Natural killer cell (primary cell): ENCODE data around the gene GZMB. TPM values are rescaled to one million over a fixed set of nuclear protein-coding genes. Genes with fewer than 3 reads are reported as not detected.

Experiments used
- ATAC-seq, 3 donors: fragments of 150-1000 bp in 2 of 3; fragments of 200-7000 bp in 1 of 3; cut with Tn5 transposase; 1 replicate in 1 of 3; 2 replicates in 2 of 3; pipeline ENCODE4 v1.10.0; 2021; ENCODE audit warnings: mild to moderate bottlenecking in 2 of 3, moderate library complexity in 2 of 3
- DNase-seq, 2 donors: peaks; one replicate each; pipeline versions ENCODE4 v3.0.0 to v3.0.0-alpha.2; 2013 to 2021; ENCODE audit warnings: mixed read lengths in 1 of 2
- H3K27ac ChIP-seq: one replicate; pipeline ENCODE4 v1.5.1; 2013; ENCODE audit warnings: mild to moderate bottlenecking, low read length
- H3K27me3 ChIP-seq: one replicate; pipeline ENCODE4 v1.6.1; 2013; ENCODE audit warnings: low read length; ENCODE audit not compliant: control insufficient read depth, insufficient read depth
- H3K36me3 ChIP-seq: one replicate; pipeline ENCODE4 v1.6.1; 2013; ENCODE audit warnings: low read length; ENCODE audit not compliant: control insufficient read depth, insufficient read depth
- H3K4me1 ChIP-seq: one replicate; pipeline ENCODE4 v1.6.1; 2013; ENCODE audit warnings: low read length; ENCODE audit not compliant: control insufficient read depth, insufficient read depth
- H3K4me3 ChIP-seq: one replicate; pipeline ENCODE4 v1.5.1; 2013; ENCODE audit warnings: low read length
- H3K9me3 ChIP-seq: one replicate; pipeline ENCODE4 v1.6.1; 2013; ENCODE audit warnings: low read length; ENCODE audit not compliant: control insufficient read depth, insufficient read depth
- H3K27ac Mint-ChIP-seq, 2 donors: one replicate each; pipeline ENCODE4 v1.8.0; 2022; ENCODE audit warnings: mild to moderate bottlenecking in 2 of 2, mixed read lengths in 2 of 2, moderate library complexity in 1 of 2
- H3K27me3 Mint-ChIP-seq, 2 donors: one replicate each; pipeline ENCODE4 v1.8.0; 2022; ENCODE audit warnings: low read depth in 2 of 2, mixed read lengths in 2 of 2
- H3K36me3 Mint-ChIP-seq: one replicate; pipeline ENCODE4 v1.8.0; 2022; ENCODE audit warnings: mixed read lengths
- H3K4me1 Mint-ChIP-seq, 2 donors: one replicate each; pipeline ENCODE4 v1.8.0; 2022; ENCODE audit warnings: mixed read lengths in 2 of 2
- H3K4me3 Mint-ChIP-seq: one replicate; pipeline ENCODE4 v1.8.0; 2022; ENCODE audit warnings: mild to moderate bottlenecking, moderate library complexity, mixed read lengths
- H3K9me3 Mint-ChIP-seq, 2 donors: one replicate each; pipeline ENCODE4 v1.8.0; 2022; ENCODE audit warnings: mixed read lengths in 2 of 2
- CTCF ChIP-seq: fragments of 200-600 bp; IDR thresholded peaks from one replicate; pipeline ENCODE4 v1.8.0; 2022; ENCODE audit warnings: antibody characterized with exemption
- WGBS: methylation state at CpG from one replicate; pipeline ENCODE4 v1.1.7; 2013; ENCODE audit warnings: missing lambda C conversion rate; ENCODE audit not compliant: insufficient coverage; 5-methylcytosine and 5-hydroxymethylcytosine counted together
- intact Hi-C: fragments of 100-400 bp; cut with micrococcal nuclease; formaldehyde crosslinking; loops from one replicate; pipeline ENCODE4 v1.14.2; 2022
- total RNA-seq, 4 donors: library from RNA; stranded (reverse); fragments of 120-200 nt in 1 of 4; gene quantifications; one replicate each; pipeline versions ENCODE4 v1.2.3 to v1.2.4, GENCODE V29; 2013 to 2022

Gene GZMB
- total RNA-seq, 3 donors from 2014 or later (not counting 1 experiment from before 2014, with no cell fraction given), result 1,176 to 1,565 (median 1,384) TPM

- H3K9me3 ChIP-seq, result no peaks in the 10 kb centered on the region
- H3K4me1 ChIP-seq, result peaks cover 79% of the 10 kb centered on the region
- no peaks in the 10 kb centered on the region for H3K27me3 ChIP-seq
- Mint-ChIP-seq H3K27me3 (no peaks in the 10 kb centered on the region), H3K4me1 (peaks cover 93 to 94% of the 10 kb centered on the region in 2 donors), H3K36me3 (peaks cover 25% of the 10 kb centered on the region), H3K27ac (peak overlapping the region; percentile 99), H3K4me3 (peak overlapping the region; percentile 94), H3K9me3 (no peaks in the 10 kb centered on the region)
- DNase-seq (no peak), ATAC-seq (no peak)
- intact Hi-C loops, result loop anchor here (5.0 kb wide), 1 partner anchor 188 kb away; the partner anchor contains the start of gene SDR39U1
- no peak for TF ChIP-seq CTCF
- peak overlapping the region; percentile 99 for H3K27ac ChIP-seq
- 84% methylated on average over 3 of the region's 3 CpGs for WGBS
- H3K36me3 ChIP-seq, result peaks cover 33% of the 10 kb centered on the region
- no peak overlapping the region for H3K4me3 ChIP-seq
Observed at GRCh38 chr14:24630087-24630871, 3.7 kb downstream of the GZMB start.

DNA sequence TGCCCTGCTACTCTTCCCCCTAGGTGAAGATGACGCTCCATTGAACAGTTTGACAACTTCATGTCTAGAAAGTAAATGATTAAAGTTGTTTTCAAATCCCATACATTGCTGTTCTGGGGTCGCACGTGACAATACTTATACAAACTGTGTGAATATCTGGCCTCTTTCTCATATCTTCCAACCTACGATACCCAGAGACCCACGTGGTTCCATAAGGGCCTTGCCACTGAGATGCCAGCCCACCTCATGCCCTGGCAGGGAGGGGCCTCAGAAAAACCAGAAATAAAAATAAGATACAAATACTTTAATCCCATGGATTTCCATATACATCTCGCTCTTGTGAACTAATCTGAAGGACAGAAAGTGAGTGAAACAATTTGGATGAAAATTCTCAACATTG lies 4.5 kb downstream of the GZMB start:
- DNase-seq (no peak), ATAC-seq (no peak)
- peak overlapping the region; percentile 94 for H3K4me3 Mint-ChIP-seq
- H3K4me3 ChIP-seq, result no peak overlapping the region
- intact Hi-C loops, result no loop called here
- H3K27ac ChIP-seq, result peak overlapping the region; percentile 99
- WGBS, result 87% methylated on average over 4 of the region's 6 CpGs
- no peaks in the 10 kb centered on the region for H3K27me3 Mint-ChIP-seq
- H3K27me3 ChIP-seq, result no peaks in the 10 kb centered on the region
- peaks cover 90 to 91% of the 10 kb centered on the region in 2 donors for H3K4me1 Mint-ChIP-seq
- H3K9me3 ChIP-seq, result no peaks in the 10 kb centered on the region
- H3K9me3 Mint-ChIP-seq, result no peaks in the 10 kb centered on the region
- H3K4me1 ChIP-seq, result peaks cover 74% of the 10 kb centered on the region
- peaks cover 33% of the 10 kb centered on the region for H3K36me3 ChIP-seq
- H3K36me3 Mint-ChIP-seq, result peaks cover 25% of the 10 kb centered on the region
- TF ChIP-seq CTCF, result no peak
- peak overlapping the region; percentile 99 for H3K27ac Mint-ChIP-seq

- H3K4me3 ChIP-seq, result no peak overlapping the region
- H3K4me1 ChIP-seq, result peaks cover 40% of the 10 kb centered on the region
- H3K27ac Mint-ChIP-seq, result peak overlapping the region; percentile 99
- no peak overlapping the region for H3K4me3 Mint-ChIP-seq
- 92% methylated on average over 2 of the region's 2 CpGs for WGBS
- no peaks in the 10 kb centered on the region for H3K9me3 Mint-ChIP-seq
- H3K27me3 Mint-ChIP-seq, result no peaks in the 10 kb centered on the region
- no peaks in the 10 kb centered on the region for H3K9me3 ChIP-seq
- H3K27ac ChIP-seq, result no peak overlapping the region
- H3K36me3 ChIP-seq, result no peaks in the 10 kb centered on the region
- peaks cover 54 to 56% of the 10 kb centered on the region in 2 donors for H3K4me1 Mint-ChIP-seq
- H3K36me3 Mint-ChIP-seq, result no peaks in the 10 kb centered on the region
- no peak for ATAC-seq
- TF ChIP-seq CTCF, result no peak
- DNase-seq, result no peak
- intact Hi-C loops, result no loop called here
- no peaks in the 10 kb centered on the region for H3K27me3 ChIP-seq
Observed at GRCh38 chr14:24613747-24614146, 20.2 kb downstream of the GZMB start.
